Stomach (tissue), 19 donors: ENCODE measurements around the gene CDCA4. TPM values are rescaled to one million over a fixed set of nuclear protein-coding genes. Genes with fewer than 3 reads are reported as not detected.

Source experiments
- DNase-seq, 2 donors: peaks; one replicate each; pipeline versions ENCODE4 v3.0.0 to v3.0.0-alpha.2; 2013 to 2019
- H3K27ac ChIP-seq, 5 donors: fragments of 200-600 bp in 4 of 5; sonication (generic) in 4 of 5; one replicate each; pipeline ENCODE4 v1.5.1; 2013 to 2019; ENCODE audit warnings: mild to moderate bottlenecking in 1 of 5, moderate library complexity in 1 of 5
- H3K27me3 ChIP-seq, 3 donors: fragments of 200-600 bp; sonication (generic); one replicate each; pipeline ENCODE4 v1.5.1; 2017 to 2019; ENCODE audit warnings: mixed run types in 1 of 3
- H3K36me3 ChIP-seq, 4 donors: fragments of 200-600 bp; sonication (generic); 1 replicate in 3 of 4; 2 replicates in 1 of 4; pipeline ENCODE4 v1.5.1; 2016 to 2019
- H3K4me1 ChIP-seq, 4 donors: fragments of 200-600 bp; sonication (generic); one replicate each; pipeline ENCODE4 v1.5.1; 2016 to 2019
- H3K4me3 ChIP-seq, 4 donors: fragments of 200-600 bp; sonication (generic) in 3 of 4; one replicate each; pipeline ENCODE4 v1.5.1; 2016 to 2019; ENCODE audit warnings: mild to moderate bottlenecking in 1 of 4
- H3K9me3 ChIP-seq, 4 donors: fragments of 200-600 bp; sonication (generic); one replicate each; pipeline ENCODE4 v1.5.1; 2016 to 2019
- CTCF ChIP-seq, 7 experiments: fragments of 450-650 bp in 4 of 7; fragments of 200-600 bp in 3 of 7; sonication (generic) in 3 of 7; IDR thresholded peaks; one replicate each; pipeline ENCODE4 v1.5.1; 2016 to 2019; ENCODE audit warnings: antibody characterized with exemption in 7 of 7, control low read depth in 2 of 7, mild to moderate bottlenecking in 1 of 7
- EP300 ChIP-seq: sonication (generic); formaldehyde crosslinking; IDR thresholded peaks from one replicate; pipeline ENCODE4 v1.6.1; 2017; ENCODE audit warnings: antibody characterized with exemption
- POLR2A ChIP-seq, 4 donors: fragments of 450-650 bp; IDR thresholded peaks; one replicate each; pipeline ENCODE4 v1.6.1; 2016; ENCODE audit warnings: antibody characterized with exemption in 4 of 4, control low read depth in 2 of 4, mild to moderate bottlenecking in 1 of 4, moderate library complexity in 1 of 4
- POLR2AphosphoS5 ChIP-seq, 3 donors: sonication (generic); formaldehyde crosslinking; IDR thresholded peaks; one replicate each; pipeline ENCODE4 v1.6.1; 2016; ENCODE audit warnings: antibody characterized with exemption in 3 of 3
- WGBS, 5 donors: extraction: QIAGEN DNeasy Blood & Tissue Kit in 3 of 5; methylation state at CpG; one replicate each; pipeline versions ENCODE4 v1.1.5 to v1.1.7; 2013 to 2018; 5-methylcytosine and 5-hydroxymethylcytosine counted together
- intact Hi-C: fragments of 100-400 bp; cut with DNase I; formaldehyde crosslinking; loops from one replicate; pipeline ENCODE4 v1.15.1; 2023; ENCODE audit warnings: low total_unique reads
- long read RNA-seq, 10 donors: transcript quantifications; one replicate each; lab custom pipeline, GENCODE V29; 2026
- polyA plus RNA-seq, 3 donors: library from polyadenylated mRNA; stranded (reverse); fragments of 200-250 nt; gene quantifications; one replicate each; pipeline ENCODE4 v1.2.3, GENCODE V29; 2013
- total RNA-seq, 5 donors: library from RNA; depleted of rRNA; stranded (reverse); fragments of >200 nt; gene quantifications; one replicate each; pipeline versions ENCODE4 v1.1.0 to v1.2.3, GENCODE V29; 2014 to 2016
- donor health status: healthy with polysubstance abuse.
- donor health status: Bipolar disorder and iron deficiency.
- donor health status: healthy.

The CDCA4 gene
- 10 to 100 TPM in 2 of 5 donors, 1 to 10 TPM in 3; 2.9 to 12.3 (median 4.5) TPM for total RNA-seq
- 1 to 10 TPM; 4.7 to 9.4 (median 8.0) TPM for polyA plus RNA-seq
- long read RNA-seq, donor 1, partial matches to known transcripts: 0 of 2 reads
- long read RNA-seq, donor 1, other reads (novel, unspliced or antisense): 0 of 2 reads
- long read RNA-seq, donor 2, transcript CDCA4-201 (2 exons, 2,513 nt): major isoform, 7 of 7 reads
- long read RNA-seq, donor 2, partial matches to known transcripts: 0 of 7 reads
- long read RNA-seq, donor 2, other reads (novel, unspliced or antisense): 0 of 7 reads
- long read RNA-seq, donor 3, transcript CDCA4-201 (2 exons, 2,513 nt): major isoform, 9 of 18 reads
- long read RNA-seq, donor 3, partial matches to known transcripts: 9 of 18 reads
- long read RNA-seq, donor 3, other reads (novel, unspliced or antisense): 0 of 18 reads
- long read RNA-seq, donor 4, partial matches to known transcripts: 0 of 2 reads
- long read RNA-seq, donor 4, other reads (novel, unspliced or antisense): 0 of 2 reads
- long read RNA-seq, donor 5, transcript CDCA4-201 (2 exons, 2,513 nt): major isoform, 13 of 13 reads
- long read RNA-seq, donor 5, partial matches to known transcripts: 0 of 13 reads
- long read RNA-seq, donor 5, other reads (novel, unspliced or antisense): 0 of 13 reads
- long read RNA-seq, donor 6, transcript CDCA4-201 (2 exons, 2,513 nt): major isoform, 7 of 19 reads
- long read RNA-seq, donor 6, partial matches to known transcripts: 12 of 19 reads
- long read RNA-seq, donor 6, other reads (novel, unspliced or antisense): 0 of 19 reads
- long read RNA-seq, donor 7, transcript CDCA4-201 (2 exons, 2,513 nt): major isoform, 10 of 11 reads
- long read RNA-seq, donor 7, partial matches to known transcripts: 0 of 11 reads
- long read RNA-seq, donor 7, other reads (novel, unspliced or antisense): 0 of 11 reads
- long read RNA-seq, donor 8, transcript CDCA4-201 (2 exons, 2,513 nt): major isoform, 6 of 6 reads
- long read RNA-seq, donor 8, partial matches to known transcripts: 0 of 6 reads
- long read RNA-seq, donor 8, other reads (novel, unspliced or antisense): 0 of 6 reads
- long read RNA-seq, donor 9, partial matches to known transcripts: 0 of 4 reads
- long read RNA-seq, donor 9, other reads (novel, unspliced or antisense): 0 of 4 reads
- long read RNA-seq, donor 10: 0 reads

- peak; percentile 99 for DNase-seq
- WGBS, 5 donors: 0 to 1% (median 0%) methylated on average over 13 to 114 of the region's 115 CpGs
- H3K4me3 ChIP-seq: peak within 1 kb of the TSS; percentile 89 to 95 (median 94)
- H3K9me3 ChIP-seq: no peaks in the 10 kb centered on the region
- intact Hi-C loops: loop anchor here (5.0 kb wide), 1 partner anchor 44 kb away; the partner anchor contains the start of gene AHNAK2
- peaks cover 22 to 56% (median 37%) of the 10 kb centered on the region in 4 donors for H3K4me1 ChIP-seq
- no peaks in the 10 kb centered on the region for H3K27me3 ChIP-seq
- peak within 1 kb of the TSS; percentile 85 to 94 (median 87) for H3K27ac ChIP-seq
- no peak for TF ChIP-seq CTCF (IDR thresholded peaks at IDR 0.05)
- peak; percentile 77 to 93 (median 80) for TF ChIP-seq POLR2AphosphoS5 (IDR thresholded peaks at IDR 0.05)
- no peaks in the 10 kb centered on the region for H3K36me3 ChIP-seq
Observed at GRCh38 chr14:105020815-105021655, at the start of gene CDCA4. TSS of gene CDCA4 (minus strand) at chr14:105021083. CDS start at chr14:105011929, 9,154 bp downstream.

GRCh38 chr14:105069871-105070759, 49.2 kb upstream of the CDCA4 start:
- intact Hi-C loops: no loop called here
- peaks cover 0 to 39% (median 5%) of the 10 kb centered on the region in 4 donors for H3K4me1 ChIP-seq
- H3K9me3 ChIP-seq: no peaks in the 10 kb centered on the region
- H3K4me3 ChIP-seq: no peak overlapping the region
- H3K27me3 ChIP-seq: peaks cover 0 to 75% (median 23%) of the 10 kb centered on the region in 3 donors
- DNase-seq: peak in 1 of 2 donors; percentile 54
- no peaks in the 10 kb centered on the region for H3K36me3 ChIP-seq
- peak overlapping the region in 2 of 5 donors; percentile 18 to 33 for H3K27ac ChIP-seq
- WGBS, 5 donors: 61 to 76% (median 69%) methylated on average over 16 to 20 of the region's 20 CpGs
- no peak for TF ChIP-seq CTCF (IDR thresholded peaks at IDR 0.05)
- no peak for TF ChIP-seq EP300
- TF ChIP-seq POLR2AphosphoS5 (IDR thresholded peaks at IDR 0.05): no peak
- TF ChIP-seq POLR2A (IDR thresholded peaks at IDR 0.05): no peak

GRCh38 chr14:105069522-105069870, 48.6 kb upstream of the CDCA4 start:
- Histone ChIP-seq H3K4me1 (peaks cover 0 to 40% (median 6%) of the 10 kb centered on the region in 4 donors), H3K4me3 (no peak overlapping the region), H3K36me3 (no peaks in the 10 kb centered on the region), H3K27ac (peak overlapping the region in 2 of 5 donors; percentile 18 to 33), H3K27me3 (peaks cover 0 to 69% (median 22%) of the 10 kb centered on the region in 3 donors), H3K9me3 (no peaks in the 10 kb centered on the region)
- intact Hi-C loops: no loop called here
- DNase-seq: no peak
- TF ChIP-seq CTCF (IDR thresholded peaks at IDR 0.05) (no peak), EP300 (no peak)
- 74 to 81% (median 80%) methylated on average over 10 of the region's 10 CpGs for WGBS, 5 donors
